Measurements from ENCODE around the gene SETD1A. TPM values are rescaled to one million over a fixed set of nuclear protein-coding genes. Genes with fewer than 3 reads are reported as not detected.

The SETD1A gene
- total RNA-seq, 6 donors from 2014 or later, result 9.1 to 30.4 (median 17.0) TPM

DNA sequence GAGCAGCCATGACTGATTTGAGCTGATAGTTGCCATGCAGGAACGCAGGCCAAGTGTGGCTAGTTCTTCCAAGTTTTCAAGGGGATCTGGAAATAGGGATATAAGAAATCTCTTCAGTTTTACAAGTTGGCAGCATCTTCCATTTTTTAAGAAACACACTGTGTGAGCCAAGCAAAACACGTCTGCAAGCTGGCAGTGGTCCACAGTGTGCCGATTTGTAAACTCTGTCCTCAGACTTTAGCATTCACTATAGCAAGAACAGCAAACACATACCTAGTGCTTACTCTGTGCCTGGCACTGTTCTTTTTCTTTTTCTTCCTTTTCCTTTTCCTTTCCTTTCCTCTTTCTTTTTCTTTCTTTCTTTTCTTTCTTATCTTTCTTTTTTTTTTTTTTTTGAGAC lies 5.8 kb upstream of the SETD1A start:
- ATAC-seq (ENCODE audit: low FRiP score in 2 of 2) (no peak), DNase-seq (no peak)
- Histone ChIP-seq H3K27ac (peak overlapping the region in 2 of 4 donors; percentile 60 to 99), H3K4me1 (peaks cover 25 to 52% (median 35%) of the 10 kb centered on the region in 4 donors), H3K27me3 (no peaks in the 10 kb centered on the region), H3K9me3 (no peaks in the 10 kb centered on the region), H3K4me3 (no peak overlapping the region), H3K36me3 (peaks cover 0 to 11% (median 0%) of the 10 kb centered on the region in 4 donors)
- WGBS, 2 donors, result 40 to 48% methylated on average over 3 of the region's 3 CpGs
- TF ChIP-seq EP300 (IDR thresholded peaks at IDR 0.05) (no peak), POLR2A (IDR thresholded peaks at IDR 0.05) (no peak), POLR2AphosphoS5 (IDR thresholded peaks at IDR 0.05) (no peak), CTCF (IDR thresholded peaks at IDR 0.05) (no peak)

- H3K36me3 ChIP-seq, result peaks cover 0 to 7% (median 0%) of the 10 kb centered on the region in 4 donors
- TF ChIP-seq POLR2AphosphoS5 (IDR thresholded peaks at IDR 0.05) (no peak), CTCF (IDR thresholded peaks at IDR 0.05) (no peak), EP300 (IDR thresholded peaks at IDR 0.05) (no peak), POLR2A (IDR thresholded peaks at IDR 0.05) (no peak)
- ATAC-seq (ENCODE audit: low FRiP score in 2 of 2) (no peak), DNase-seq (no peak)
- H3K27ac ChIP-seq, result no peak overlapping the region
- H3K9me3 ChIP-seq, result no peaks in the 10 kb centered on the region
- peaks cover 26 to 49% (median 34%) of the 10 kb centered on the region in 4 donors for H3K4me1 ChIP-seq
- no peaks in the 10 kb centered on the region for H3K27me3 ChIP-seq
- no peak overlapping the region for H3K4me3 ChIP-seq
- WGBS, 2 donors, result 87 to 88% methylated on average over 5 to 9 of the region's 9 CpGs
Observed at GRCh38 chr16:30953111-30953510, 4.4 kb upstream of the SETD1A start.

DNA sequence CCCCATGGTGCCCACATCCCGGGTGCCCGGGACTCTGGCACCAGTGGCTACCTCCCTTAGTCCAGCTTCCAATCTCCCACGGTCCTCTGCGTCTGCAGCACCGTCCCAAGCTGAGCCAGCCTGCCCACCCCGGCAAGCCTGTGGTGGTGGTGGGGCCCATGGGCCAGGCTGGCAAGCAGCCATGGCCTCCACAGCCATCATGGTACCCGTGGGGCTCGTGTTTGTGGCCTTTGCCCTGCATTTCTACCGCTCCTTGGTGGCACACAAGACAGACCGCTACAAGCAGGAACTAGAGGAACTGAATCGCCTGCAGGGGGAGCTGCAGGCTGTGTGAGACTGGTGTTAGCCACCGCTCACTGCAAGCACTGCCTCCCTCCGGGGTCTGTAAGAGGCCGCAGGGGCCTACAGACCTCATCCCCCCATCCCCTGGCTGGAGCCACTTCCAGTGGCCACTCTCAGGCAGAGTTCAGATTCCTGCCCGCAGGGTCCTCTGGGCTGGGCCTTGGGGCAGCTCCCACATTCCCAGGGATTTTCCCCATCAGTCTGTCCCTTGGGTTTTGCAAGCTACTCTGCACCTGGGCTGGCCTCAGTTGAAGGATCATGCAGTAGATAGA lies 3.9 kb upstream of the SETD1A start:
- no peaks in the 10 kb centered on the region for H3K27me3 ChIP-seq
- H3K4me1 ChIP-seq, result peaks cover 27 to 49% (median 33%) of the 10 kb centered on the region in 4 donors
- DNase-seq, result peak; percentile 52 to 79
- no peak for TF ChIP-seq POLR2AphosphoS5 (IDR thresholded peaks at IDR 0.05)
- no peak for TF ChIP-seq POLR2A (IDR thresholded peaks at IDR 0.05)
- TF ChIP-seq CTCF (IDR thresholded peaks at IDR 0.05), result peak; percentile 17 to 64 (median 42)
- no peak for TF ChIP-seq EP300 (IDR thresholded peaks at IDR 0.05)
- H3K36me3 ChIP-seq, result peaks cover 0 to 7% (median 0%) of the 10 kb centered on the region in 4 donors
- H3K4me3 ChIP-seq, result no peak overlapping the region
- no peak for ATAC-seq (ENCODE audit: low FRiP score in 2 of 2)
- no peak overlapping the region for H3K27ac ChIP-seq
- 40 to 61% methylated on average over 7 to 10 of the region's 15 CpGs for WGBS, 2 donors
- no peaks in the 10 kb centered on the region for H3K9me3 ChIP-seq

- Histone ChIP-seq H3K27me3 (no peaks in the 10 kb centered on the region), H3K36me3 (peaks cover under 1 to 17% (median 6%) of the 10 kb centered on the region in 4 donors), H3K4me1 (peaks cover 29 to 56% (median 38%) of the 10 kb centered on the region in 4 donors), H3K4me3 (no peak overlapping the region), H3K27ac (no peak overlapping the region), H3K9me3 (no peaks in the 10 kb centered on the region)
- WGBS, 2 donors, result 87 to 92% methylated on average over 8 of the region's 8 CpGs
- TF ChIP-seq POLR2AphosphoS5 (IDR thresholded peaks at IDR 0.05) (no peak), POLR2A (IDR thresholded peaks at IDR 0.05) (no peak), EP300 (IDR thresholded peaks at IDR 0.05) (no peak), CTCF (IDR thresholded peaks at IDR 0.05) (no peak)
- no peak for DNase-seq
- no peak for ATAC-seq (ENCODE audit: low FRiP score in 2 of 2)
Observed at GRCh38 chr16:30954993-30955392, 2.6 kb upstream of the SETD1A start.

Data from upper lobe of left lung (tissue), 6 donors.